NT2/D1 (cell line): Measurements from ENCODE around the gene SPATA2L.

Source experiments
- SUZ12 ChIP-seq: IDR thresholded peaks from 2 replicates; pipeline ENCODE4 v1.6.1; 2011; ENCODE audit not compliant: insufficient read length, insufficient read depth; ENCODE audit errors: extremely low read depth
- YY1 ChIP-seq: IDR thresholded peaks from 2 replicates; pipeline ENCODE4 v1.6.1; 2011; ENCODE audit not compliant: insufficient read length, insufficient read depth
- ZNF274 ChIP-seq: IDR thresholded peaks from 2 replicates; pipeline ENCODE4 v1.6.1; 2011; ENCODE audit warnings: mild to moderate bottlenecking, low read depth, low read length

DNA sequence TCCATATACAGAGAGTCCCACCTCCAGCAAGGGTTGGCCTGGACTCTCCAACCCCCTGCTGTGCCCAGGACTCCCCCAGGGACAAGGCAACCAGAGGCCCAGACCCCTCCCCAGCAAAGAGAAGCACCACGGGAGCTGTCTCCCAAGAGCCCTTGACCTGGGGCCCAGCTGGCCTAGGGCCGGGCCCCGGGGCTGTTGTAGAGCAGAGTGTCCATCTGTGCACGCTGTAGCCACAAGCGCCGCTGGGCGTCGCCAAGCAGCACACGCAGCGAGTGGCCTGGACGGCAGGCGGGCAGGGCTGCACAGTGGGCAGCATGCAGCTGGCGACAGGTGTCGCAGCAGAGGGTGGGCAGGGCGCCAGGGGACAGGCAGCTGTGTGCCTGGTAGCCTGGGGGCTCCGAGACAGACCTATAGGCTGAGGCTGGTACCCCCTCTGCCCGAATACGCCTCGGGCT is 4.3 kb downstream of the SPATA2L start:
- TF ChIP-seq YY1 (no peak), ZNF274 (no peak), SUZ12 (no peak)
